NT2/D1 (cell line): ENCODE measurements around the gene OPCML.

Experiments
- DNase-seq: peaks from one replicate; pipeline ENCODE4 v3.0.0-alpha.2; 2011; ENCODE audit warnings: low read depth, low spot score
- H3K27me3 ChIP-seq: 2 replicates; pipeline ENCODE4 v1.6.0; 2011; ENCODE audit warnings: mild to moderate bottlenecking; ENCODE audit not compliant: insufficient read length, insufficient read depth
- H3K36me3 ChIP-seq: 2 replicates; pipeline ENCODE4 v1.6.1; 2011; ENCODE audit warnings: mild to moderate bottlenecking, low read length, mixed read lengths; ENCODE audit not compliant: insufficient read depth, insufficient read length
- H3K4me1 ChIP-seq: 2 replicates; pipeline ENCODE4 v1.5.1; 2011; ENCODE audit not compliant: insufficient read depth, insufficient read length
- H3K4me3 ChIP-seq: 2 replicates; pipeline ENCODE4 v1.5.1; 2011; ENCODE audit warnings: low read depth; ENCODE audit not compliant: insufficient read length
- H3K9ac ChIP-seq: 2 replicates; pipeline ENCODE4 v1.6.0; 2011; ENCODE audit warnings: low read depth; ENCODE audit not compliant: insufficient read length
- H3K9me3 ChIP-seq: 2 replicates; pipeline ENCODE4 v1.5.1; 2011; ENCODE audit warnings: mild to moderate bottlenecking, low read length; ENCODE audit not compliant: insufficient read depth
- SUZ12 ChIP-seq: IDR thresholded peaks from 2 replicates; pipeline ENCODE4 v1.6.1; 2011; ENCODE audit not compliant: insufficient read length, insufficient read depth; ENCODE audit errors: extremely low read depth
- YY1 ChIP-seq: IDR thresholded peaks from 2 replicates; pipeline ENCODE4 v1.6.1; 2011; ENCODE audit not compliant: insufficient read length, insufficient read depth
- ZNF274 ChIP-seq: IDR thresholded peaks from 2 replicates; pipeline ENCODE4 v1.6.1; 2011; ENCODE audit warnings: mild to moderate bottlenecking, low read depth, low read length

Gene OPCML

GRCh38 chr11:133503236-133503635, 29.1 kb downstream of the OPCML start:
- H3K9me3 ChIP-seq = no peaks in the 10 kb centered on the region
- H3K4me3 ChIP-seq = no peak overlapping the region
- H3K9ac ChIP-seq = no peak overlapping the region
- no peaks in the 10 kb centered on the region for H3K27me3 ChIP-seq
- peaks cover 11% of the 10 kb centered on the region for H3K4me1 ChIP-seq
- no peak for TF ChIP-seq ZNF274
- TF ChIP-seq SUZ12 = no peak
- TF ChIP-seq YY1 = no peak
- no peaks in the 10 kb centered on the region for H3K36me3 ChIP-seq
- DNase-seq = no peak

- no peaks in the 10 kb centered on the region for H3K9me3 ChIP-seq
- H3K36me3 ChIP-seq = no peaks in the 10 kb centered on the region
- no peak overlapping the region for H3K4me3 ChIP-seq
- H3K9ac ChIP-seq = no peak overlapping the region
- TF ChIP-seq ZNF274 = no peak
- no peak for TF ChIP-seq YY1
- no peak for TF ChIP-seq SUZ12
- no peaks in the 10 kb centered on the region for H3K27me3 ChIP-seq
- DNase-seq = no peak
- peaks cover 9% of the 10 kb centered on the region for H3K4me1 ChIP-seq
Measured at GRCh38 chr11:133501643-133502539, 30.4 kb downstream of the OPCML start.

- no peak for TF ChIP-seq ZNF274
- TF ChIP-seq SUZ12 = no peak
- TF ChIP-seq YY1 = no peak
- no peak for DNase-seq
- no peaks in the 10 kb centered on the region for H3K9me3 ChIP-seq
- H3K27me3 ChIP-seq = no peaks in the 10 kb centered on the region
- peaks cover 9% of the 10 kb centered on the region for H3K4me1 ChIP-seq
- no peak overlapping the region for H3K9ac ChIP-seq
- no peaks in the 10 kb centered on the region for H3K36me3 ChIP-seq
- H3K4me3 ChIP-seq = no peak overlapping the region
Measured at GRCh38 chr11:133500936-133501335, 31.4 kb downstream of the OPCML start.

GRCh38 chr11:133500435-133500834, 31.9 kb downstream of the OPCML start:
- H3K4me1 ChIP-seq = peaks cover 9% of the 10 kb centered on the region

GRCh38 chr11:133498969-133499368, 33.3 kb downstream of the OPCML start:
- Histone ChIP-seq H3K36me3 (no peaks in the 10 kb centered on the region), H3K4me3 (no peak overlapping the region), H3K4me1 (peaks cover 9% of the 10 kb centered on the region), H3K27me3 (no peaks in the 10 kb centered on the region), H3K9me3 (no peaks in the 10 kb centered on the region), H3K9ac (no peak overlapping the region)
- TF ChIP-seq ZNF274 (no peak), SUZ12 (no peak), YY1 (no peak)
- DNase-seq = no peak

More at GRCh38 chr11:133500435-133500834, 31.9 kb downstream of the OPCML start:
- H3K27me3 ChIP-seq = no peaks in the 10 kb centered on the region
- no peaks in the 10 kb centered on the region for H3K9me3 ChIP-seq
- no peak overlapping the region for H3K9ac ChIP-seq
- H3K4me3 ChIP-seq = no peak overlapping the region
- no peaks in the 10 kb centered on the region for H3K36me3 ChIP-seq
- DNase-seq = no peak
- TF ChIP-seq YY1 (no peak), ZNF274 (no peak), SUZ12 (no peak)

- H3K4me1 ChIP-seq = peaks cover 9% of the 10 kb centered on the region
- H3K4me3 ChIP-seq = no peak overlapping the region
- no peak for TF ChIP-seq YY1
- TF ChIP-seq ZNF274 = no peak
- no peak overlapping the region for H3K9ac ChIP-seq
- H3K9me3 ChIP-seq = no peaks in the 10 kb centered on the region
- H3K36me3 ChIP-seq = no peaks in the 10 kb centered on the region
- DNase-seq = no peak
- no peaks in the 10 kb centered on the region for H3K27me3 ChIP-seq
Measured at GRCh38 chr11:133497477-133498140, 34.7 kb downstream of the OPCML start.

- Histone ChIP-seq H3K4me1 (peaks cover 4% of the 10 kb centered on the region), H3K4me3 (no peak overlapping the region), H3K9ac (no peak overlapping the region), H3K36me3 (no peaks in the 10 kb centered on the region), H3K27me3 (no peaks in the 10 kb centered on the region), H3K9me3 (no peaks in the 10 kb centered on the region)
- DNase-seq = no peak
- no peak for TF ChIP-seq ZNF274
- TF ChIP-seq SUZ12 = no peak
Measured at GRCh38 chr11:133492895-133493294, 39.4 kb downstream of the OPCML start.
